Measurements from ENCODE around the gene MAP3K14.

GRCh38 chr17:45255358-45255757, 61.5 kb downstream of the MAP3K14 start:
- TF ChIP-seq EP300 (IDR thresholded peaks at IDR 0.05; ENCODE audit: borderline replicate concordance) = no peak
- TF ChIP-seq RAD21 (IDR thresholded peaks at IDR 0.05; ENCODE audit: low read depth) = no peak
- TF ChIP-seq NFIC (IDR thresholded peaks at IDR 0.05) = no peak
- TF ChIP-seq MAX (IDR thresholded peaks at IDR 0.05) = no peak
- TF ChIP-seq REST (IDR thresholded peaks at IDR 0.05; ENCODE audit: low read depth) = no peak
- TF ChIP-seq USF1 (IDR thresholded peaks at IDR 0.05) = no peak
- TF ChIP-seq YY1 (IDR thresholded peaks at IDR 0.05; ENCODE audit: low read depth) = no peak
- TF ChIP-seq EGR1 (IDR thresholded peaks at IDR 0.05) = no peak
- TF ChIP-seq CEBPB (IDR thresholded peaks at IDR 0.05) = no peak

Data from Ishikawa (cell line).